NOMO-1 (cell line): ENCODE data around the gene GPC6.
"Not testable (repeated sequence)": the region's sequence is repeated elsewhere in the genome, so short reads cannot be mapped to it uniquely, and the experiment has no call there.

Experiments
- DNase-seq, 2 experiments: peaks; one replicate each; lab custom pipeline; 2025; ENCODE audit not compliant: unreplicated experiment in 2 of 2; lab: John Stamatoyannopoulos, UW

GPC6 gene

GRCh38 chr13:93420206-93420605 lies 193.6 kb downstream of the GPC6 start:
- DNase-seq: no peak

- DNase-seq: no peak
Observed at GRCh38 chr13:93420887-93421286, 194.3 kb downstream of the GPC6 start.

- DNase-seq: no peak
Observed at GRCh38 chr13:93422980-93423543, 196.5 kb downstream of the GPC6 start.

- no peak for DNase-seq
Observed at GRCh38 chr13:93425411-93425810, 198.8 kb downstream of the GPC6 start.

GRCh38 chr13:93430381-93430780 lies 203.8 kb downstream of the GPC6 start:
- no peak for DNase-seq

- no peak for DNase-seq
Observed at GRCh38 chr13:93435651-93436050, 209.0 kb downstream of the GPC6 start.

GRCh38 chr13:93437081-93437480 lies 210.5 kb downstream of the GPC6 start:
- no peak for DNase-seq

- DNase-seq: no peak
Observed at GRCh38 chr13:93446238-93446637, 219.6 kb downstream of the GPC6 start.

GRCh38 chr13:93450191-93450621 lies 223.6 kb downstream of the GPC6 start:
- DNase-seq: no peak

GRCh38 chr13:93450761-93451160 lies 224.2 kb downstream of the GPC6 start:
- DNase-seq: no peak

- DNase-seq: not testable (repeated sequence)
Observed at GRCh38 chr13:93454676-93455235, 228.1 kb downstream of the GPC6 start.

- DNase-seq: no peak
Observed at GRCh38 chr13:93455861-93456260, 229.3 kb downstream of the GPC6 start.

GRCh38 chr13:93460005-93460404 lies 233.4 kb downstream of the GPC6 start:
- DNase-seq: no peak

GRCh38 chr13:93462151-93462550 lies 235.5 kb downstream of the GPC6 start:
- no peak for DNase-seq

GRCh38 chr13:93466502-93467036 lies 240.0 kb downstream of the GPC6 start:
- DNase-seq: no peak

GRCh38 chr13:93467175-93467574 lies 240.6 kb downstream of the GPC6 start:
- DNase-seq: no peak

- no peak for DNase-seq
Observed at GRCh38 chr13:93468433-93468832, 241.8 kb downstream of the GPC6 start.

GRCh38 chr13:93472296-93472695 lies 245.7 kb downstream of the GPC6 start:
- no peak for DNase-seq

- DNase-seq: no peak
Observed at GRCh38 chr13:93472814-93473296, 246.2 kb downstream of the GPC6 start.

GRCh38 chr13:93473441-93474270 lies 247.0 kb downstream of the GPC6 start:
- DNase-seq: no peak

GRCh38 chr13:93476175-93476574 lies 249.6 kb downstream of the GPC6 start:
- no peak for DNase-seq

GRCh38 chr13:93477238-93477637 lies 250.6 kb downstream of the GPC6 start:
- no peak for DNase-seq
